HG02852 (cell line): Measurements from ENCODE around the gene FAR1.
A peak's percentile ranks its signal among the peaks of the same experiment; 100 is the strongest.
"Not testable (repeated sequence)": the region's sequence is repeated elsewhere in the genome, so short reads cannot be mapped to it uniquely, and the experiment has no call there.

Source experiments
- ATAC-seq: cut with Tn5 transposase; IDR thresholded peaks from one replicate; pipeline ENCODE4 v1.9.1; 2021; ENCODE audit warnings: mild to moderate bottlenecking, moderate library complexity; ENCODE audit not compliant: unreplicated experiment

The FAR1 gene

GRCh38 chr11:13668102-13668956, at the start of gene FAR1:
TSS of gene FAR1 (plus strand) at chr11:13668668. CDS start at chr11:13694766, 26,098 bp downstream.
- peak; percentile 91 for ATAC-seq

GRCh38 chr11:13620063-13620462, 48.4 kb upstream of the FAR1 start:
- no peak for ATAC-seq

GRCh38 chr11:13626818-13627217, 41.6 kb upstream of the FAR1 start:
- not testable (repeated sequence) for ATAC-seq

DNA sequence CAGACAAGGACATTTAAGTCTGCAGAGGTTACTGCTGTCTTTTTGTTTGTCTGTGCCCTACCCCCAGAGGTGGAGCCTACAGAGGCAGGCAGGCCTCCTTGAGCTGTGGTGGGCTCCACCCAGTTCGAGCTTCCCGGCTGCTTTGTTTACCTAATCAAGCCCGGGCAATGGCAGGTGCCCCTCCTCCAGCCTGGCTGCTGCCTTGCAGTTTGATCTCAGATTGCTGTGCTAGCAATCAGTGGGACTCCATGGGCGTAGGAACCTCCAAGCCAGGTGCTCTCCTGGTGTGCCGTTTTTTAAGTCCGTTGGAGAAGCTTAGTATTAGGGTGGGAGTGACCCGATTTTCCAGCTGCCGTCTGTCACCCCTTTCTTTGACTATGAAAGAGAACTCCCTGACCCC, 39.8 kb upstream of the FAR1 start:
- not testable (repeated sequence) for ATAC-seq

DNA sequence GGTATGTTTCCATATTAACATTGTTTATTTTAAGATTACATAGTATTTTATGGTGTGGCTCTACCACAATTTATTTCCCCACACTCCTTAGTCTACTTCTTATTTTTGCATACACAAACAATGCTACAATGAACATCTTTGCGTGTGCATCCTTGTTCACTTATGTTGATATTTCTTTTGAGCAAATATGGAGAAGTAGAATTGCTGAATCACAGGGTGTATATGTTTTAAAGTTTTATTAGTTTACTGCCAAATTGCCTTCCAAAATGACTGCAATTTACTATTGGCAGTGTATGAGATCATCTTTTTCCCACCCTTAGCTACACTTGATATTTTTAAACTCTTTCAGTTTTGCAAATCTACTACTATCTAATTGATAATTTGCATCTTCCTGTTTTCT, 38.7 kb upstream of the FAR1 start:
- ATAC-seq: no peak

GRCh38 chr11:13635290-13635689, 33.2 kb upstream of the FAR1 start:
- no peak for ATAC-seq

DNA sequence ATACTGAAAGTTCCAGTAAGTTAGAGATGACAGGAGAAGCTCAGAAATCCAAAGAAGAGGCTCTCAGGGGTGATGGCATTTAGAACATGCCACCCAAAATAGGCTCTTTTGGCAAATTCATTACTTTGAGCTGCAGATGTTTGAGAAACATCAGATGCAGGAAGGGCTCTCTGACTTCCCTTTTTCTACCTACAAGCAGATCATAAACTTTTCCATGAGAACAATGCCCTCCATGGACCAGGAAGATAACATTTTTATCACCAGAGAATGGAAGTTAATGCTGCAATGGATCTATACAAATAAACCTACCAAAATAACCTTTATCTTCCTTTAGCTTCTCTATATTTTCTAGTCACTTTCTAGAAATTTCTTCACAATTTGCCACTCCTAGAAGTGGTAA, 32.7 kb upstream of the FAR1 start:
- ATAC-seq: no peak

DNA sequence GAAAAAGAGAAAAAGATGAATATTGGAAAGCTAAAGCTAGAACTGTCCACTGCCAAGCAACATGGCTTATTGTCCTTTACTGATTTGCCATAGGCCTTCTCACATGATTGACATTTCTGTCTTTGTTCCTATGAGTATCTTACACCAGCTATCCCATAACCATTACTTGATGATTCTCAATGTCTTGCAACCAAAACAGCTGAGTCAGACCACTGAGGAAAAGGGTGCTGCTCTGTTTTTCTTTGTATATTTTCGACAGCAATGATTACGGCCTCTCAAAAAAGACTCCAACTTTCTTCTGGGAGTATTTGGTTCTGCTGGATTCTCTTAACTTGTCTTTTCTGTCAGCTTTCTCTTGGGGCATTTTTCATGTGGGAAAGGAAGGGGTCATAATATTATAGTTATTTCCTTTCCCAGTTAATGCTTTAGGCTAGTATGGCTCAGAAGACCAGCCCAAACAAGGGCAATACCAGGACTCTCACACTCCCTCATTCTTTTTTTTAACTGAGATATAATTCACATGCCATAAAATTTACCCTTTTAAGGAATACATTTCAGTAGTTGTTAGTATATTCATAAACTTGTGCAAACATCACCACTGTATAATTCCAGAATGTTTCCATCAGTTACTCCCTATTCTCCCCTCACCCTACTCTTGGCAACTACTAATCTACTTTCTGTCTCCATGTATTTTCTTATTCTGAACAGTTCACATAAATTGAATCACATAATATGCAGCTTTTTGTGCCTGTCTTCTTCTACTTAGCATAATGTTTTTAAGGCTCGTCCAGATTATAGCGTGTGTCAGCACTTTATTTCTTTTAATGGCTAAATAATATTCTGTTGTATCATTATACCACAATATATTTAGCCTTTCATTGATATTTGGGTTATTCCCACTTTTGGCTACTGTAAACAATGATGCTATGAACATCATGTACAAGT, 31.1 kb upstream of the FAR1 start:
- ATAC-seq: no peak

GRCh38 chr11:13638422-13638821, 30.0 kb upstream of the FAR1 start:
- no peak for ATAC-seq

DNA sequence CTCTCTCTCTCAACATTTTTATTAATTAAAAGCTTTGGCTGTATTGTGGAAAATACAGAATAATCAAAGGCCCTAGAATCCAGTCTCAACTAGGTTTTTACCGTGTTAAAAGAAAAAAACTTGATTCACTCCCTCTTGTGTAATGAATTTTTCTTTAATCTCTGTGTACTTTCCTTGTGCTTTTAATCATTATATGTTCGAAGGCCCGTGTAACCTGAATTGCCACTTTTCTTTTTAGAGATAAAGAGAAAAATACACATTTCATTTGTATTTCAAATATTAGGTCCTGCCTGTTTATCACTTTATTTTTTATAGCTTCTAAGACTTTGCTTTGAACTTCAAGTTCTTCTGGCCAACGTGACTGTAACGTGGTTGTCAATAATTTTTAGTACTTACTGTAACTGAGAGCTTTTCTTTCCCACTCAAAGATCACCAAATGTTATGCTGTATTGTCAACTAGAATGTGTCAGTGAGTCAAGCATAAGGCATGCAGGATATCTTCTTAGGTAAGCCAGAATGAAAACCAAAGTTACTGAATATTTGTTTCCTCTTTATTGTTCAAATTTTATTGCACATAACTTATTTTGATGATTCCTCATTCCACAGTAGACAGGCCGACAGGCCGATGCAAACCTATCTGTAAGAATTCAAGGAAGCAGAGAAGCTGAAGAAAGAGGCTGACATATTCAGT, 23.3 kb upstream of the FAR1 start:
- ATAC-seq: no peak

GRCh38 chr11:13647391-13647790, 21.1 kb upstream of the FAR1 start:
- ATAC-seq: no peak

DNA sequence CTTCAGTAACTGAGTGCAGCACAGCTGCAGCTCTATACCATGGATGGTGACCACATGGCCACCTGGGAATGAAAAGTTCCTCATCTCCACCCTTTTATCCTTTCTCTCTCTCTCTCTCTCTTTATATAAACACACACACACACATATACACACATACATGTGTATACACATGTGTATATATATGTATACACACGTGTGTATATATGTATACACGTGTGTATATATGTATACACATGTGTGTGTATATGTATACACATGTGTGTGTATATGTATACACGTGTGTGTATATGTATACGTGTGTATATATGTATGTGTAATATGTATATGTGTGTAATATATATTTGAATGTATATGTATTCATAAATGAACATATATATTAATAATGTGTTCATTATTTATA, 18.8 kb upstream of the FAR1 start:
- no peak for ATAC-seq

GRCh38 chr11:13651515-13651914, 17.0 kb upstream of the FAR1 start:
- not testable (repeated sequence) for ATAC-seq

DNA sequence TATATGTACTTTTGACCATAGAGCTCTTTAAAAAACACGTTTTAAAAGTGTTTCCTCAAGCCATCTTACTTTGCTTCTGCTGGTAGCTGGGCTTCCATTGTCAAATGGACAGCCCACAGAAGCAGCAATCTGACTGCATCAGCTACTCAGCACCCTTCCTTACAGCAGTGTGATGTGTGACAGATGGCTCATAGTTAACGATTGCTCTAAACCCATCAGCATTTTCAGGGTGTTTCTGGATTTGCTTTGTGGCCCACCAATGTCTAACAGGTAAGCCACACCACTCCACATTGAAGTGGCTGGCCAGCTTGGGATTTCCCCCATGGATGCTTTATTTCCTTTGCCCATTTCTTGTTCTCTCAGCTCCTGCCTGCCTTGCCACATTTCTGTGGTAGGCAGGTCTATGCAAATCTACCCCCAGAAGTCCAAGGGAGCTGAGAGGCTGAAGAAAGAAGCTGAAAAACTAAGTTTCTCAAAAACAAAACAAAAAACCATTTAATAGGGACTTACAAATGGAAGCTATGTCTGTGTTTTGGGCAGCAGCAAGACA, 7.3 kb upstream of the FAR1 start:
- ATAC-seq: no peak

DNA sequence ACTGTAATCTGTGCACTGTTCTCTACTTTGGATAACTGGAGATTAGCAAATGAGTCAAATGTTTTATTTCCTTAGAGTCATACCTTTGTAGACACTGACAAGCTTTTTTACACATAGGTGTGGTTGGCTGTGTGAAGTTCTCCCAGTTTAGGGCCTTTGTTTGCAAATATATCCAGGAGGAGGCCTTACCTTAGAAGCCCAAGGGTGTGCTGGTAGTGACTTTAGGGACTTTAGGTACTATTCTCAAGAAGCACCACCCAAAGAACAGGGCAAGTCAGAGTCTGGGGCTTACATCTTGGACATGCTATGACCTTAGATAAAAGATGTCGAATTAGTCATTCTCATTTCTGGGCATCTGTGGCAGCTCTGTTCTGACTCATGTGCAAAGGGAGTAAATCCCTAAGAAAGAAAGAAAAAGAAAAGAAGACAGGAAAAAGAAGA, 4.8 kb upstream of the FAR1 start:
- ATAC-seq: no peak

GRCh38 chr11:13664351-13664750, 4.1 kb upstream of the FAR1 start:
- no peak for ATAC-seq

GRCh38 chr11:13666708-13667107, 1.8 kb upstream of the FAR1 start:
- ATAC-seq: no peak

GRCh38 chr11:13667245-13667644, 1.2 kb upstream of the FAR1 start:
- ATAC-seq: no peak

- ATAC-seq: no peak
Measured at GRCh38 chr11:13667795-13668101, 720 bp upstream of the FAR1 start.

- ATAC-seq: peak; percentile 17
Measured at GRCh38 chr11:13668957-13669521, 571 bp downstream of the FAR1 start.
